ENCODE results near the gene PLK5.

The PLK5 gene

GRCh38 chr19:1582201-1582600, 58.3 kb downstream of the PLK5 start:
- DNase-seq (ENCODE audit: low spot score): no peak
- in situ Hi-C loops (cut with MboI; ENCODE audit: low pct_unique_long_range_greater_than_20kb, low sequenced_read_pairs, unreplicated experiment): no loop called here
- TF ChIP-seq, protein P1, sequence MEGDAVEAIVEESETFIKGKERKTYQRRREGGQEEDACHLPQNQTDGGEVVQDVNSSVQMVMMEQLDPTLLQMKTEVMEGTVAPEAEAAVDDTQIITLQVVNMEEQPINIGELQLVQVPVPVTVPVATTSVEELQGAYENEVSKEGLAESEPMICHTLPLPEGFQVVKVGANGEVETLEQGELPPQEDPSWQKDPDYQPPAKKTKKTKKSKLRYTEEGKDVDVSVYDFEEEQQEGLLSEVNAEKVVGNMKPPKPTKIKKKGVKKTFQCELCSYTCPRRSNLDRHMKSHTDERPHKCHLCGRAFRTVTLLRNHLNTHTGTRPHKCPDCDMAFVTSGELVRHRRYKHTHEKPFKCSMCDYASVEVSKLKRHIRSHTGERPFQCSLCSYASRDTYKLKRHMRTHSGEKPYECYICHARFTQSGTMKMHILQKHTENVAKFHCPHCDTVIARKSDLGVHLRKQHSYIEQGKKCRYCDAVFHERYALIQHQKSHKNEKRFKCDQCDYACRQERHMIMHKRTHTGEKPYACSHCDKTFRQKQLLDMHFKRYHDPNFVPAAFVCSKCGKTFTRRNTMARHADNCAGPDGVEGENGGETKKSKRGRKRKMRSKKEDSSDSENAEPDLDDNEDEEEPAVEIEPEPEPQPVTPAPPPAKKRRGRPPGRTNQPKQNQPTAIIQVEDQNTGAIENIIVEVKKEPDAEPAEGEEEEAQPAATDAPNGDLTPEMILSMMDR (IDR thresholded peaks at IDR 0.05; ENCODE audit: extremely low read depth, insufficient read depth, missing control alignments): no peak

DNA sequence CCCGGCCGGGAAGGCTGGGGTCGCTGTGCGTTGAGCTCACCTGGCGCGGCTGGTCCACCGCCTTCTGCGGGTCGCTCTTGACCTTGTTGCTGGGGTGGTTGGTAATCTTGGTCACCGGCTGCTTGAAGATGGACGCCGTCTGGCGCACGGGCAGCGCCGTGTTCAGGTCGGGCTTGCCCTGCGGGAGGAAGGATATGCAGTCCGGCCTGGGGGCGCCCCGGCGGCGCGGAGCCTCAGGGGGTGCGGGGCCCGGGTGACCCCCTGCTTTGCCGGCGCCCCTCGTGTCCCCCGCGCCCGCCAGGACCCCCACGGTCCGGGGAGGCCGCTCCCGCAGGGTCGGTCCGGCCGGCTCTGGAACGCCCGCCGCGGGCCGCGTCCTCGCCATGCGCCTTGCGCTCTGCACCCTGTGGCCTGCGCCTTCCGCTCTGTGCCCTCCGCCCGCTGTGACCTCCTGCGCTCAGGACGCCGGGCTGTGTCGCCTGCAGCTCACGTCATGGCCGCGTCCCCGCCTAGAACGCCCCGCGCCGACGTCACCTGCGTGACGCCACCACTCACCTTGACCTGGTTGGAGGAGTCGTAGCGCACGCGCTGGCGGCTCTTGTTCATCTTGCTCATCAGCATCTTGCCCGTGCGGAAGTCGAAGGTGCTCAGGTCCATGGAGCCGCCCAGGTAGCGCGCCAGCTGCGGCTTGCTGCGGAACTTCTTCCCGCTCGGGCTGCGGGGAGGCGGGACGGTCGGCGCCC, 60.8 kb downstream of the PLK5 start:
- DNase-seq (ENCODE audit: low spot score): no peak
- TF ChIP-seq, protein P1 (IDR thresholded peaks at IDR 0.05; ENCODE audit: extremely low read depth, insufficient read depth, missing control alignments): no peak
- in situ Hi-C loops (cut with MboI; ENCODE audit: low pct_unique_long_range_greater_than_20kb, low sequenced_read_pairs, unreplicated experiment): no loop called here

DNA sequence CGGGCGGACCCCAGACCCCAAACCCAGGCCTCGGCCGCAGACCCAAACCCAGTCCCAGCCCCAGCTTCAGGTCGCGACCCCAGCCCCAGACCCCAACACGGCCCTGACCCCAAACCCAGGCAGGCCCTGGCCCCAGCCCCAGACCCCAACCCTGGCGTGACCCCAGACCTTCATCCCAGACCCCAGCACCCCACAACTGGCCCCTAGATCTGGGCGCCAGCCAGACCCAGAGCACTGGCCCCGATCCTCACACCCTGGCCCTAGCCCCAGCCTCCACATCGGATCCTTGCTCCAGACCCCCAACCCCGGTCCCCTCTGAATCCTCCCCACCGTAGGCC, 61.3 kb downstream of the PLK5 start:
- DNase-seq (ENCODE audit: low spot score): no peak
- in situ Hi-C loops (cut with MboI; ENCODE audit: low pct_unique_long_range_greater_than_20kb, low sequenced_read_pairs, unreplicated experiment): no loop called here
- TF ChIP-seq, protein P1 (IDR thresholded peaks at IDR 0.05; ENCODE audit: extremely low read depth, insufficient read depth, missing control alignments): no peak

Data from GM13977 (cell line).